ENCODE data around the gene PTPRN2.

The PTPRN2 gene

DNA sequence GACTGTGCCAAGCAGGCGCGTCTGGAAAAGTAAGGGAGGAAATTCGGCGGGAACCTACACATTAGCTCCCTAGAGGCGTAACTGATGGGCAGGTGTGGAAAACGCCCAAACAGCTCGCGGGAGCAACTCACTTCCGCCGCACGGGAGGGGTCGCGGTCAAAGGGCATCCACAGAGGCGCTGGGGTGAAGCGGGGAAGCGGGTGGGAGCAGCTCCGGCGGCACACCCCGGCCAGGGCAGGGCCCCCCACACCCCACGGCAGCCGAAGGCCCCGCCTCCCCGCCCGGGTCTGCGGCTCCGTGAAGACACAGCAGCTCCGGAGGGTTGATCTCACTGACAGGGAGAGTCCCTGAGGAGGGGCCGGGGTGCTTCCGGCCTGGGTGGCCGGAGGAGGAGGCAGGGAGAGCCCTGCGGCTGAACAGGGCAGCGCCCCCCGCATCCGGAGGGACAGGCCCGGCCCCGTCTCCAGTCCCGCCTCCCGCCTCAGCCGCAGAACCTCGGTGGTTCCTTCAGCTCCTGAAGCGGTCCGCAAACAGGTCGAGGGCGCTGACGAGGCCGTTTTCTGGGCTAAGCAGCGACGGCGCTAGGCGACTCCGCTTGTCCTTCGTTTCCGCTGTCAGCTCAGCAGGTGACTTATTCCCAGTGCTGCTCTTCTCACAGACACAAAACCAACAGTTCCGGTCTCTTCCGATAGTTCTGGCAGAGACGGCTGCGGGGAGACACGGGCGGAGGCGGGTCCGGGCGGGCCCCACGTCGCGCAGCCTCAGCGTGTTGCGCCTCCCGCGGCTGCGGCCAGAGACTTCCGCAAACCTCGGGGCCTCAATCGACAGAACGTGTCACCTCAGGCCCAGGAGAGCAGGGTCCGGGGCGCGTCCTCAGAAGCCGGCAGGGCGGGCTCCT lies 974.7 kb downstream of the PTPRN2 start:
- TF ChIP-seq CTCF (IDR thresholded peaks at IDR 0.05; ENCODE audit: low read depth, low read length): no peak
- H3K4me3 ChIP-seq (ENCODE audit: low read depth, low read length): no peak overlapping the region

DNA sequence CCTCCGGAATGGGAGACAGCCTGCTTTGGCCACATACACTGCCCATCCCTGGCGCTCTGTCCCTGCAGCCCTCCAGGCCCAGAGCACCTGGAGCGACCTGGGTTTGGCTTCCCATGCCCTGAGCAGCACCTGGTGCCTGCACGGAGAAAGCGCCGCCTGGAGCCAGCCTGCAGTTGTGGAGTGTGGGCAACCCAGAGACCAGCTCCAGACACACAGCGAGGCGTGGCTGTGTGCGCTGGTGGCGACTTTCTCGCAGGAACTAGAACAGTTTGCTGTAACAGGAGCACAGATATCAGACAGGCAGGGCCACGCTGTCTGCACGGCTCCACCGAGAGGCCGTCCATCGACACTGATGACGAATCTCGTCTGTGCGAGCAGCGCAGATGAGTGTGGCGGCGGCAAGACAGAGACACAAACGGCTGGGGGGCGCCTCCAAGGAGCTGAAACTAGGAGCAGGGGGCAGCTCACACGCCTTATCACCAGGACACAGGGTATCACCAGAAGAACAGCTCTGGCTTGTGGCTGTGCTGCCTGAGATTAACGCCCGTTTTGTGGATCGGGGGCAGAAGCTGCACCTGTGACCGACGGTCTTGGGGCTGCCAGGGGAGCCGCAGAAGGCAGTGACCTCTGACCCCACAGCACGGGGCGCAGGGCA lies 975.5 kb downstream of the PTPRN2 start:
- no peak overlapping the region for H3K4me3 ChIP-seq (ENCODE audit: low read depth, low read length)
- TF ChIP-seq CTCF (IDR thresholded peaks at IDR 0.05; ENCODE audit: low read depth, low read length): no peak

DNA sequence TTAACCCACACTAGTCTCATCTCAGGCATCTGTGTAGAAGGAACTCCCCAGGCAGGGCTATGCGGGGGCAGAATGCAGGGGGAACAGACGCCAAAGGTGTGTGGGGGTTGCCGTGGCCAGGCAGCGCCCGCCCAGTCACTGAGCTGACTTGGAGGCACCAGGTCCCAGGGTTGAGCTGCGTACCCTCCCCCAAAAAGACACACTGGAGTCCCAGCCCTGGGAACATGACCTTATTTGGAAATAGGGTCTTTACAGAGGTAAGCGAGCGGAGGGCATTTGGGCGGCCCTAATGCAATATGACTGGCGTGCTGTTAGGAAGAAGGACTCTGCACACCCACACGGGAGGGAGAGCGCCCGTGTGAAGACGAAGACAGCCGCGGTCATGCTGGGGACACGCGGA lies 976.3 kb downstream of the PTPRN2 start:
- no peak overlapping the region for H3K4me3 ChIP-seq (ENCODE audit: low read depth, low read length)
- TF ChIP-seq CTCF (IDR thresholded peaks at IDR 0.05; ENCODE audit: low read depth, low read length): no peak

- no peak overlapping the region for H3K4me3 ChIP-seq (ENCODE audit: low read depth, low read length)
- no peak for TF ChIP-seq CTCF (IDR thresholded peaks at IDR 0.05; ENCODE audit: low read depth, low read length)
Measured at GRCh38 chr7:157610671-157611295, 976.8 kb downstream of the PTPRN2 start.

DNA sequence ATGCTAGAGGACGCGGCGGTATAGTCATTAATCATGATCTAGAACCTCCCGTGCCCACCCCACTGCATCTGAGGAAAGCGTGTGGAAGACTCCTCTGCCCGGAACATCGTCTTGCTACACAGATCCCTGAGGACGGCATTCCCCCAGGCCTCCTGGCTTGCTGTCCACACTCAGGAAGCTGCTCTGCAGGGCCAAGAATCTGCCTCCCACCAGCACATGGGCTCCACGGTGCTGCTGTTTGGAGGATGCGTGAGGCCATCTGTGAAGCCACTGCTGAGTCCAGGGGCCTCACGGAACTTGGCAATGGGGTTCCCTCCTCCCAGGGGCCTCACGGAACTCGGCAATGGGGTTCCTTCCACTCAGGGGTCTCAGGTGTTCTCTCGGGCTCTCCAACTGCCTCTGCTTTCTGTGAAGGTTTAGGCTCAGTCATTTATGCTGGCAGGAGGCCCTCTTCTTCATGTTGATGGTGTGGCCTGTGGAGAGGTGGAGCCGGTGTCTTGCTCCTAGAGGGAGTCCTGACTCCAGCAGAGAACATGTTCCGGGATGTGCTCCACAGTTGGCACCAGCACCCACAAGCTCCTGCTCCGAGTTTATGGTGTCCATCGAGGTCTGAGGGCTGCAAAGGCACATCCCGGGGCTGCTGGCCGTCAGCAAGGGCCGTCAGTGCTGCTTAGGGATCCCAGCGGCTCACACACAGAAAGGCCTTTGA lies 977.5 kb downstream of the PTPRN2 start:
- no peak for TF ChIP-seq CTCF (IDR thresholded peaks at IDR 0.05; ENCODE audit: low read depth, low read length)
- no peak overlapping the region for H3K4me3 ChIP-seq (ENCODE audit: low read depth, low read length)

DNA sequence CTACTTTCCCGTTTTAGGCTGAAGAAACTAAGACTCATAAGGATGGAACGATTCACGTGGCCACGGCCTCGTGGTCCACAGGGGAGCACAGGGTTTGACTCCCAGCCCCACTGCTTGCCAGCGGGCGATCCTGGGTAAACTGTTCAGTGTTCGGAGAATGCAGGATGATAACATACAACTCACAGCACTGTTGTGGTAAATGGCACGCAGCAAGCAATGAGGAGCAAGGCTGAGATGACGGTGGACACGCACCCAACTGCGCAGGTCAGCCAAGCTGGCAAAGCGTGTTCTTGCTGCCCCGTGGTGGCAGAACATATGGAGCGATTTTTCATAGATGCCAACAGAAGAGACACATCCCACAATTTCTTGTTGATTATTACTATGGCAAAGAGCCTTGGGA lies 978.1 kb downstream of the PTPRN2 start:
- H3K4me3 ChIP-seq (ENCODE audit: low read depth, low read length): no peak overlapping the region
- no peak for TF ChIP-seq CTCF (IDR thresholded peaks at IDR 0.05; ENCODE audit: low read depth, low read length)

Data from WI38 (cell line).